ENCODE measurements around the gene ZBTB6. TPM values are rescaled to one million over a fixed set of nuclear protein-coding genes. Genes with fewer than 3 reads are reported as not detected.

The ZBTB6 gene, protein sequence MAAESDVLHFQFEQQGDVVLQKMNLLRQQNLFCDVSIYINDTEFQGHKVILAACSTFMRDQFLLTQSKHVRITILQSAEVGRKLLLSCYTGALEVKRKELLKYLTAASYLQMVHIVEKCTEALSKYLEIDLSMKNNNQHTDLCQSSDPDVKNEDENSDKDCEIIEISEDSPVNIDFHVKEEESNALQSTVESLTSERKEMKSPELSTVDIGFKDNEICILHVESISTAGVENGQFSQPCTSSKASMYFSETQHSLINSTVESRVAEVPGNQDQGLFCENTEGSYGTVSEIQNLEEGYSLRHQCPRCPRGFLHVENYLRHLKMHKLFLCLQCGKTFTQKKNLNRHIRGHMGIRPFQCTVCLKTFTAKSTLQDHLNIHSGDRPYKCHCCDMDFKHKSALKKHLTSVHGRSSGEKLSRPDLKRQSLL
- total RNA-seq: 10 to 100 TPM; 13.0 to 13.6 TPM

DNA sequence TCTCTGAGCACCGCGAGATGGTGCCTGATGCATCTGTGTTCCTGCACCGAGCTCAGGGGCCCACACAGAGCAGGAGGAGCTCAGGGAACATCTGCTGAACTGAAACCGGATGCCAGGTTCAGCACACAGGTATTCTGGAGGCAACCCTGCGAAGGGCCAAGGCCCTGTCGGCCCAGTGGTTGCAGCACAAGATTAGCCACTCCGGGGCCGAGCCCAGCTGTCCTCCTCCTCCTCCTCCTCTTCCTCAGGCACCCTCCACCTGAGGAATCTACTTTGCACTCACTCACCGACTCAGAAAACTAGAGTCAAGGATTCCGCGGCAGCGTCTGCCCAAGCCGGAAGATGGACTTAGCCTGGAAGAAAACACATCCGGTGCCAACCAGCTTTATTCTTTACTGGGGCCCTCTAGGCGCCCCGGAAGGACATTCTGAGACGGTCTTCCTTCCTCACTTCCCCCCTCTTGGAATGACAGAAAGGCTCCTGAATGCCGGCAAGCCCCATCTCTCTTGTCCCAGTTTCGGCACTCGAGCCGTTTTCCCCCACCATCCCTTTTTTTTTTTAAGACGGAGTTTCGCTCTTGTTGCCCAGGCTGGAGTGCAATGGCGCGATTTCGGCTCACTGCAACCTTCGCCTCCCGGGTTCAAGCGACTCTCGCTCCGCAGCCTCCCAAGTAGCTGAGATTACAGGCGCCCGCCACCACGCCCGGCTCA, at the start of gene ZBTB6:
TSS of gene ZBTB6 (minus strand) at position 360 of the 710 bp plus-strand sequence. CDS start 1,251 bp downstream, outside the sequence.
- Mint-ChIP-seq H3K9me3 (no peaks in the 10 kb centered on the region), H3K36me3 (peaks cover 21% of the 10 kb centered on the region), H3K27me3 (no peaks in the 10 kb centered on the region), H3K27ac (peak within 1 kb of the TSS; percentile 96), H3K4me3 (peak within 1 kb of the TSS; percentile 94), H3K4me1 (peaks cover 22% of the 10 kb centered on the region)
- peak; percentile 98 for ATAC-seq (ENCODE audit: low read depth)
- peak; percentile 71 for DNase-seq
- POLR2A ChIA-PET: interaction anchor here (0.6 to 2.5 kb wide), 14 partner anchors 9 to 1712 kb away, joined by 3 to 33 read pairs (median 6); partner anchors contain the start of genes PDCL, RABGAP1, RC3H2 and ZBTB26

DNA sequence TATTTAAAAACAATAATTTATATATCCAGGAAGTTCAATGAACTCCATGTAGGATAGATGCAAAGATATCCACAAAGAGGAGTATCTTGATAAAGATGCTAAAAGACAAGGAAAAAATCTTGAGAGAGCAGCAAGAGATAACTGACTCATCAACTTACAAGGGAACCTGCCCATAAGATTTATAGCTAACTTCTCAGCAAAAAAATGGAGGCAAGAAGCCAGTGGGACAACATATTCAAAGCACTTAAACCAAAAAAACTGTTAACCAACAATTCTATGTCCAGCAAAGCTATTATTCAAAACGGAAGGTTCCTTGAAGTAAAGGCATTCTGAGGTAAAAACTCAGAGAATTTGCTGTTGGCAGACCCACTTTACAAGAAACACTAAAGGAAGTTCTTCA, 48.0 kb upstream of the ZBTB6 start:
- peaks cover 22% of the 10 kb centered on the region for H3K36me3 Mint-ChIP-seq
- no peaks in the 10 kb centered on the region for H3K27me3 Mint-ChIP-seq
- no peak overlapping the region for H3K4me3 Mint-ChIP-seq
- H3K27ac Mint-ChIP-seq: no peak overlapping the region
- POLR2A ChIA-PET: no interaction called here
- ATAC-seq (ENCODE audit: low read depth) (no peak), DNase-seq (no peak)
- H3K4me1 Mint-ChIP-seq: no peaks in the 10 kb centered on the region
- peaks cover 2% of the 10 kb centered on the region for H3K9me3 Mint-ChIP-seq

DNA sequence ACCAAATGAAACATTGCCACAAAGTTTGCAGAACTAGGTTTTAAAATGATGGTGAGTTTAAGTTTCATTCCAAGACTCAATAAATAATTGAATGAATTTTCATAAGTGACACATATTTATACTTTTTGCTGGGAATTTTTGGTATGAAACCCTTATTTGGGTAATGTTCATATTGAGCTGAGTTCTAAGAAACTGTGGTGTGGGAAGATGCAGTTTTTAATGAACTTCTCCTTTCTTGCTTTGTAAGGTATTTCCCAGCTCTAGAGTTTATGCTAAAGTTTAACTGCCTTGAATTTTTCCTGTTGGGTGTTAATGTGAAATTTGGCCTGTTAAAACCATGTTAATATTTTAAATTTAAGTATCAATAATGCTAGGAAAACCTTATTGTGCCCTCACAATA, 42.8 kb upstream of the ZBTB6 start:
- H3K4me3 Mint-ChIP-seq: no peak overlapping the region
- H3K27me3 Mint-ChIP-seq: no peaks in the 10 kb centered on the region
- peaks cover 2% of the 10 kb centered on the region for H3K9me3 Mint-ChIP-seq
- H3K36me3 Mint-ChIP-seq: peaks cover 18% of the 10 kb centered on the region
- POLR2A ChIA-PET: no interaction called here
- ATAC-seq (ENCODE audit: low read depth): no peak
- H3K4me1 Mint-ChIP-seq: no peaks in the 10 kb centered on the region
- H3K27ac Mint-ChIP-seq: no peak overlapping the region
- no peak for DNase-seq

DNA sequence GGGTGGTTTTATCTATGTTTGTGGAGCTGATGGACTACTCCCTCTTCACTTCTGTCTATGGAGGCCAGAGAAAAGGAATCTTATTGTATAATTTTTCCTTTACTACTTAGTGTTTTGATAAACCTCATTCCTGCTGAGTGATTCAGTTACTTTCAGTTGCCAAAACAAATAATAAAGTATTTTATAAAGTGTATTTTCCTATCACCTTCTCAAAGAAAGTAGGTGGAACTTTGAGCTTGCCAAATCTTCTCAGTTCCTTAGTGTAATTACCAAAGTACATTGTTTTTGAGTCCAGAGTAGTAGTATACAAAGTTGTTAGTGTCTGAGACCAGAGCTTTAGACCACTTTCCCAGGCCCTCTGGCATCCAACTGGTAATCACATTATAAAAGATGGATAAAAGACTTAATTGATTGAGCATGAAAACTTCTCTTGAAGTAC, 41.1 kb upstream of the ZBTB6 start:
- H3K9me3 Mint-ChIP-seq: no peaks in the 10 kb centered on the region
- POLR2A ChIA-PET: no interaction called here
- ATAC-seq (ENCODE audit: low read depth): no peak
- no peaks in the 10 kb centered on the region for H3K4me1 Mint-ChIP-seq
- H3K27me3 Mint-ChIP-seq: no peaks in the 10 kb centered on the region
- no peak overlapping the region for H3K4me3 Mint-ChIP-seq
- H3K36me3 Mint-ChIP-seq: peaks cover 8% of the 10 kb centered on the region
- H3K27ac Mint-ChIP-seq: no peak overlapping the region
- no peak for DNase-seq

DNA sequence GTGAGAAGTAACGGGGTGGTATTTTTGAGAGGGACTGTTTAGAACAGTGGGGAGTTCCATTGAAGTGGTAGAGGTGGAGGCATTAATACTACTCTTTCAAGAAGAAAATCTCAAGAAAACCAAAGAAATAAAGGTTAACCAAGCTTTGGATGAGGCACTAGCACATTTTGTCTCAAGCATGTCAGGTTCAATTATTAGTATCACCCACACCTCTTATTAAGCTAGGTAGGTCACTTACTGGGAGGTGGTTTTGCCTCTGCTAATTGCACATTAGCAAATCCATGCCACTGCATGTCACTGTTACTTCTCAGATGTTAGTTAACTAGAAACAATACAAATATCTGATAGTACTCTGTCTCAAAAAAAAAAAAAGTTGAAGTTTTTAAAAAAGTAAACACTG, 37.9 kb upstream of the ZBTB6 start:
- ATAC-seq (ENCODE audit: low read depth) (no peak), DNase-seq (no peak)
- POLR2A ChIA-PET: no interaction called here
- no peak overlapping the region for H3K4me3 Mint-ChIP-seq
- H3K9me3 Mint-ChIP-seq: no peaks in the 10 kb centered on the region
- peaks cover 16% of the 10 kb centered on the region for H3K4me1 Mint-ChIP-seq
- H3K27ac Mint-ChIP-seq: no peak overlapping the region
- peaks cover 7% of the 10 kb centered on the region for H3K36me3 Mint-ChIP-seq
- H3K27me3 Mint-ChIP-seq: no peaks in the 10 kb centered on the region

DNA sequence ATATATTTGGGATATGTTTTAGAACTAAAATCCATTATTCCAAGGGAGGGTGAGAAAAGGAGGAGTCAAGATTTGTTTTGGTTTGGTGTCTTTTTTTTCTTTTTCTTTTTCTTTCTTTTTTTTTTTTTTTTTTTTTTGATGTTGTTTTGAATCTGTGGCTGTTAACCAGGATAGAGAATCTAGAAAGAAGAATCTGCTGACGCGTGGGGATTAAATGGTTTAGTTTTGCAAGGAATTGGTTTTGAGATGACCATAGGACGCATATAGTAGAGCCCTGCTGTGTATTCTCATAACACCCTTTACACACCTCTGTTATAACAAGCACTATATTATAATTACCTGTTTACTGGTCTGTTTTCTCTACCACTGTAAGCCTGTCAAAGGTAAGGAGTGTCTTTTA, 37.1 kb upstream of the ZBTB6 start:
- Mint-ChIP-seq H3K27ac (no peak overlapping the region), H3K27me3 (no peaks in the 10 kb centered on the region), H3K36me3 (peaks cover 7% of the 10 kb centered on the region), H3K9me3 (no peaks in the 10 kb centered on the region), H3K4me1 (peaks cover 24% of the 10 kb centered on the region), H3K4me3 (no peak overlapping the region)
- no peak for DNase-seq
- no peak for ATAC-seq (ENCODE audit: low read depth)
- POLR2A ChIA-PET: no interaction called here

DNA sequence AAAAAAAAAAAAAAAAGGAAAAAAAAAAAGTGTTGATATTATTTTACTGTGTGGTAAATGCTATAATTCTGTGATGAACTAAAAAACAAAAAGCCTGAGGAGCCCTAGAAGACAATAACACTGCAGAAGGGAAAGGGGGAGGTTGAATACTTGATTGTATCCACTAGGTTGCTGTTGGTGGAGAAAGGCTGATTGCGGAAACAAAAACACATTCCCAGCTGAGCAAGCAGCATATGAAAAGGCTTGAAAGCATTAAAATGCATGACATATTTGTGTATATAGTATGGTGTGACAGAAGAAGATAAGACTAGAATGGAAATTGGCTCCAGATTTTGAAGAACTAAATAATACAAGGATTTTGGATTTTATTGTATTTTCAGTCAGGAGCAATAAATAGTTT, 36.6 kb upstream of the ZBTB6 start:
- no peaks in the 10 kb centered on the region for H3K9me3 Mint-ChIP-seq
- ATAC-seq (ENCODE audit: low read depth) (no peak), DNase-seq (no peak)
- no peak overlapping the region for H3K4me3 Mint-ChIP-seq
- POLR2A ChIA-PET: no interaction called here
- no peaks in the 10 kb centered on the region for H3K27me3 Mint-ChIP-seq
- peaks cover 7% of the 10 kb centered on the region for H3K36me3 Mint-ChIP-seq
- no peak overlapping the region for H3K27ac Mint-ChIP-seq
- peaks cover 25% of the 10 kb centered on the region for H3K4me1 Mint-ChIP-seq

DNA sequence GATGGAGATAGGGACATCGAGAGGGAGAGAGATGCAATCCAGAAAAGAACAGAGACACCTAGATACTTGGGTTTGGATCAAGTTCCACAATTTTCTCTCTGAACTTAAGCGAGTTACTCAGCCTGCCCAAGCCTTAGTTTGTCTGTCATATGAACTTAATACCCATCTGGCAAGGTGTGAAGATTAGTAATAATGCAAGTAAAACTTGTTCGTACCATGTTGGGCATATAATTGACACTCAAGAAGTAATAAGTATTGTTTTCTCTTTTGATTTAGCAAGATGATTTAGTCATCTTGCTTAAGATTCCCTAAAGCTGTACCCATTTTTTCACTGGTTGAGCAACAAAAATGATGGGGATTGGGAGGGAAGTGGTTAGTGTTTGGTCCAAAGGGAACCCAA, 35.2 kb upstream of the ZBTB6 start:
- Mint-ChIP-seq H3K4me1 (peaks cover 27% of the 10 kb centered on the region), H3K27ac (no peak overlapping the region), H3K9me3 (no peaks in the 10 kb centered on the region), H3K27me3 (no peaks in the 10 kb centered on the region), H3K4me3 (peak overlapping the region; percentile 54), H3K36me3 (peaks cover 9% of the 10 kb centered on the region)
- POLR2A ChIA-PET: interaction anchor here (0.7 kb wide), 1 partner anchor 17 kb away, joined by 4 read pairs; the partner anchor contains the start of gene ZBTB26
- DNase-seq (no peak), ATAC-seq (ENCODE audit: low read depth) (no peak)

DNA sequence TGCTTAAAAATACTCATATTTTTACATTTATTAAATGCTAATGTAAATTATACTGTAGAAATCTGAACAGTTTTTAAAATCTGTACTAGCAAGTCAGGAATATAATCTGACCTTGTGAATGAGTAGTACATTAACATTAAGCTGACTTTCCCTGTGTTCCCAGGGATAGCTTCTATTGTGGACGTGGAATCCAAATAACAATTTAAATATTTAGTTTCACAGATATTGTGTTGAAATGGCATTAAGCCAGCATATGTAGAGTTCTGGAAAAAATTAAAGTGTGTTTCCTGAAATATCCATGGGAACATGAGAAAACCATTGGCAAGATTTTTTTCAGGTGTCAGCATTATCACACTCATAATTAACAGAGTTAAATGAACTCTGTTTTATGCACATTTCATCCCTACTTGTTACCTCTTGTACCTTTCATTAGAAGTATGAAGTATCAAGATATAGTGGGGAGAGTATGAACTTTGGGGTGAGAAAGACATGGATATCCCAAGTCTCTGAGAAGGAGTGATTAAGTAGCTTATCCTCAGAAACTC, 33.4 kb upstream of the ZBTB6 start:
- H3K9me3 Mint-ChIP-seq: no peaks in the 10 kb centered on the region
- H3K27me3 Mint-ChIP-seq: no peaks in the 10 kb centered on the region
- no peak for ATAC-seq (ENCODE audit: low read depth)
- peaks cover 35% of the 10 kb centered on the region for H3K4me1 Mint-ChIP-seq
- POLR2A ChIA-PET: interaction anchor here (0.6 kb wide), 1 partner anchor 378 kb away, joined by 4 read pairs; no protein-coding TSS in a partner anchor
- H3K4me3 Mint-ChIP-seq: no peak overlapping the region
- no peak for DNase-seq
- peaks cover 7% of the 10 kb centered on the region for H3K36me3 Mint-ChIP-seq
- no peak overlapping the region for H3K27ac Mint-ChIP-seq

DNA sequence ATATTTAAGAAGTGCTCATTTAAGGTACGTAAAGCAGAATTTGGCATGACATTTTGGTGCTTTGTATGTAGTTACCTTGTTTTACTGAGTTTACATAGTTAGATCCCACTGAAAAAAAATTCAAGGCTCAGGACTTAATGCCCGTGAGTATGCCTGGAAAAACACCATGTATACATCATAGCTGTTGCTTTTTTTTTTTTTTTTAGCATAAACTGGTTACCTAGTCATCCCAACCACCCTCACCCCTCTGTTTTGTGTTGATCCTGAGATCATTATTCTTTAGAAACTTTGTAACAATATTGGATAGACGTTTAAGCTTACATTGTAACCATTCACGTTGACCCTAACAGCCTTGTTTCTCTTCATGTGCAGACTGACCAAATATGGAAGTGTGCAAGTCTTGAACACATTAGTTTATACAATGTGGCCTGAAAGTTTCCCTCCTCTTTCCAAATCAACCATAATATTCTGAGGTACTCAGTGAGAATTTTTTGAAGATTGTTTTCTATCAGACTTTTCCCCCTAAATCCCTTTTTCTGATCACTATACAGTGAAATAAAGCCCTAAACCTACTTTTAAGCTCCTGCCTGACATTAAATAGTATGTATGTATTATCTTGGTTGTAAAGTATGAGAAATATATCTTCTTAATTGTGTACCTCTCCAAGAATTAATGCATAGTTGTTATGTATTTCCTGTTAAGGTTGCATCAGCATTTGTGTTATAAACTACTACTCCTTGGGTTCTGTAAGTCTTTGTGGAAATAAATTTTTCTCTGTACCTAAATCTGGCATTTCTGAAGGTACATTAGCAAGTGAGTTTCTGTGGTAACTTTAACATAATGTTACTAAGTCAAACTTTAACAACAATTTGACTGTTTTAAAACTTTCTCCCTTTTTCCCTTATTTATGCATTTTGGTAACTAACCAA, 32.1 kb upstream of the ZBTB6 start:
- peaks cover 41% of the 10 kb centered on the region for H3K4me1 Mint-ChIP-seq
- DNase-seq: no peak
- no peak for ATAC-seq (ENCODE audit: low read depth)
- no peak overlapping the region for H3K27ac Mint-ChIP-seq
- peaks cover 7% of the 10 kb centered on the region for H3K36me3 Mint-ChIP-seq
- no peaks in the 10 kb centered on the region for H3K27me3 Mint-ChIP-seq
- POLR2A ChIA-PET: interaction anchor here (0.6 kb wide), 1 partner anchor 46 kb away, joined by 3 read pairs; no protein-coding TSS in a partner anchor
- no peak overlapping the region for H3K4me3 Mint-ChIP-seq
- no peaks in the 10 kb centered on the region for H3K9me3 Mint-ChIP-seq

DNA sequence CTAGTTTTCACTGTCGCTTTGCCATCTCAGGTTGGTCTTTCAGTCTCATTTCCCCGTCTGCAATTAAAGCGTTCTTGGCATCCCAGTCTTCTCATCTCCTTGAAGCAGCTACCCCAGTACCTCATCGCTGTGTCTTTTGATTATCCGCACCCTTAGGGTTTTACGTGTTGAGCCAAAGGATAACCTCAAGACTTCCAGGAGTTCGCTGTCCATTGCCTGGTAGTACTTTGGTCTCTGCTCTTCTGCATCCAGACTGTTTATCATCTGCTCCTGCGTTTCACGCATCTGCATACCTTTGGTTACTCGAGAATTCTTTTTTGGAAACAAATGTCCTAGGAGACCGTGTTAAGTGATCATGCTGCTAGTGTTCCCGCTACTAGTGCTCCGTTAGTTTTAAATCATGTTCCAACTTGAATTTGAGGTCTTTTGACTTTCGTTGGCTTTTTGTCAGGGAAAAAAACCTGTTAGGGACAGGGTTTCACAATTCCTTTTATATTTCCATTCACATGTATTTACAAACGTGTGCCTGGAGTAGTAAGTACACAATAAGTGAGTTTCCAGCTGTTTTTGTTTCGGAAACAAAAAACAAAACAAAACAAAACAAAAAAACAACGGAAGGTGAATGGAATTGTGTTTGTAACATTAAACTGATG, 28.6 kb upstream of the ZBTB6 start:
- POLR2A ChIA-PET: interaction anchor here (1.3 to 4.1 kb wide), 5 partner anchors 10 to 41 kb away, joined by 5 to 55 read pairs (median 10); partner anchors contain the start of genes RC3H2, ZBTB26 and ZBTB6
- no peak for ATAC-seq (ENCODE audit: low read depth)

More for the DNA sequence above, 28.6 kb upstream of the ZBTB6 start:
- Mint-ChIP-seq H3K27ac (peak overlapping the region; percentile 94), H3K4me3 (peak overlapping the region; percentile 97), H3K9me3 (no peaks in the 10 kb centered on the region), H3K4me1 (peaks cover 31% of the 10 kb centered on the region), H3K36me3 (peaks cover 2% of the 10 kb centered on the region), H3K27me3 (no peaks in the 10 kb centered on the region)
- no peak for DNase-seq
